NCI-H2171 treated with DMSO at 0.1 percent for 48 hours (cell line): ENCODE results near the gene CAPN1.
"Not testable (repeated sequence)": the region's sequence is repeated elsewhere in the genome, so short reads cannot be mapped to it uniquely, and the experiment has no call there.

Experiments used
- DNase-seq: peaks from one replicate; lab custom pipeline; 2025; lab: John Stamatoyannopoulos, UW

The CAPN1 gene

GRCh38 chr11:65217441-65218423, 36.0 kb downstream of the CAPN1 start:
- DNase-seq, result no peak

GRCh38 chr11:65218446-65218845, 36.7 kb downstream of the CAPN1 start:
- no peak for DNase-seq

GRCh38 chr11:65219930-65220213, 38.1 kb downstream of the CAPN1 start:
- DNase-seq, result no peak

DNA sequence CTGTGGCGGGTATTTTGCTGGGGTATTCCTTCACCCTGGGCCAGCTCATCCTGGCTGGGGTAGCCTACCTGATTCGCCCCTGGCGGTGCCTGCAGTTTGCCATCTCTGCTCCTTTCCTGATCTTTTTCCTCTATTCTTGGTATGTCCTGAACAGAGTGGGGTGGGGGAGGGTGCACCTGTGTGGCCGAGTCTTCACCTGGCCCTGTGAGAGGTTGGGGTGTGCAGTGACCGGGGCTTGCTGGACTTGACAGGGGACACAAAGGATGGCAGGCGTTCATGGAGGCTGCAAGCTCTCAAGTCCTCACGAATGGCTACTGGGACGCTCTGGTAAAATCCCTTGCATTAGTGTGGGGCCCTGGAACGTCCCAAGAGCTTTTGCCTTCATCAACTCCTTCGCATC, 39.3 kb downstream of the CAPN1 start:
- no peak for DNase-seq

DNA sequence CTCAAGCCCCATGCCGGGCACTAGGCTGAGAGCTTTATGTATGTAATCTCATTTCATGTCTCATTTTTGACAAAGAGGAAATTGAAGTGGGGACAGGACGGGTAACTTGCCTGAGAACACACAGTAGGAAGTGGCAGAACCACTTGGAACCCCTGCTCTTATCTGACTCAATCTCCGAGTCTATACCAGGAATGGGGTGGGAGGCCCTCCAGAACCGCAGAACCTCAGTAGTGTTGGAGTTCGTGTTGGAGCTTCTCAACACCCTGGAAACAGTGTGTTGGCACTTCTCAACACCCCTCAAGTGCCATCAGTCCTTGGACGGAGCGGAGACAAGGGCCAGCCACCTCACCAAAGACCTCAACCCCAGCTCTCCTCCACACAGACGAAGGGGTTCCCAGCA, 41.3 kb downstream of the CAPN1 start:
- DNase-seq, result no peak

- no peak for DNase-seq
These were observed 43.2 kb downstream of the CAPN1 start for GRCh38 chr11:65224930-65225278.

GRCh38 chr11:65225279-65226102, 43.8 kb downstream of the CAPN1 start:
- DNase-seq, result no peak

DNA sequence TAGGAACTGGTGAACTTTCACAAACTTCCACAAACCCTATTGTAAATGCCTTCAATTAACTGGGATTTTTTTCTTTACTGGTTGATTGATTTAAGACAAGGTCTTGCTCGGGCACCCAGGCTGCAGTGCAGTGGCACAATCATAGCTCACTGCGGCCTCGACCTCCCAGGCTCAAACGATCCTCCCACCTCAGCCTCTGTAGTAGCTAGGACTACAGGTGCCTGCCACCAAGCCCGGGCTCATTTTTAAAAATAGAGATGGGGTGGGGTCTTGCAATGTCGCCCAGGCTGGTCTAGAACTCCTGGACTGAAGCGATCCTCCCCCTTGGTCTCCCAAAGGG, 44.3 kb downstream of the CAPN1 start:
- DNase-seq, result no peak

DNA sequence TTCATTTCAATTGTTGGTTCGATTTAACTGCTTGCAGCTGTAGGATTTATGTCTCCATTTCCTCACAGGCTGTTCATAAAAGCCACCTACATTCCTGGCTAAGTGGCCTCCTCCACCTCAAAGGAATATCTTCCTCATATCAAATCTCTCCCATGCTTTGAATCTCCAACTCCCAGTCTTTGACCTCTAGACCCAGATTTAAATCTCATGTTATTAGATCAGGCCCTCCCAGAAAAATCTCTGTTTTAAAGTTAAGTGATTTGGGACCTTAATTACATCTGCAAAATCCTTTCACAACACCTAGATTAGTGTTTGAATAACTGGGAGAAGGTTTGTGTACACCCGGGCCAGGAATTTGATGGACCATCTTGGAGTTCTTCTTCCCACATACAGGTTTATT, 46.2 kb downstream of the CAPN1 start:
- DNase-seq, result no peak

DNA sequence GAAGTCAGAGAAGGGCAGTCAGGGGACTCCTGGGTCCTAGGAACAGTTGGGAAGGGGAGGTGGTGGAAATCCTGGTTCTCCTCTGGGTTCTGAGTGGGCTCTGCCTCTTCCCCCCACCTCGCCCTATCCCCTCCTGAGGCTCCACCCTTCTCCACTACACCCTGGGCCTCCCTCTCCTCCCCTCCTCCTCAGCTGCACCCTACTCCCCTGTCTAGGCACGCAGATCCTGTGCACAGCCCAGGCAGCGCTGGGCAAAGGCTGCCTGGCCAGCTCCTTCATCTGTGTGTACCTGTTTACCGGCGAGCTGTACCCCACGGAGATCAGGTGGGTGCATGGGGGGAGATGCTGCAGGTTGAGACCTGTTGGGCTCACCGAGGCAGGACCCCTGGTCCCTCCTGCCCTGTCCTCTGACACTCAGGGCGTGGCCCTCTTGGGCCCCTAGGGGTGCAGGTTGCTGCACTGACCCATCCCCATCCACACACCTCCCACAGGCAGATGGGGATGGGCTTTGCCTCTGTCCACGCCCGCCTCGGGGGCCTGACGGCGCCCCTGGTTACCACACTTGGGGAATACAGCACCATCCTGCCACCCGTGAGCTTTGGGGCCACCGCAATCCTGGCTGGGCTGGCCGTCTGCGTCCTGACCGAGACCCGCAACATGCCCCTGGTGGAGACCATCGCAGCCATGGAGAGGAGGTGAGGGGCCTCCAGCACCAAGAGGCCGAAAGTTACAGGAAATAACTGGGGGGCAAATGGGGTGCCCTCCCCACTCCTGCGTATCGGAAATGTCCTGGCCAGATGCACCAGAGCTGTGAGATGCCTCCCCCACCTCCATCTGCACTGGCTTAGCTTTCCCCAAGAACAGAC, 54.7 kb downstream of the CAPN1 start:
- DNase-seq, result no peak

GRCh38 chr11:65238302-65238701, 56.6 kb downstream of the CAPN1 start:
- DNase-seq, result not testable (repeated sequence)

DNA sequence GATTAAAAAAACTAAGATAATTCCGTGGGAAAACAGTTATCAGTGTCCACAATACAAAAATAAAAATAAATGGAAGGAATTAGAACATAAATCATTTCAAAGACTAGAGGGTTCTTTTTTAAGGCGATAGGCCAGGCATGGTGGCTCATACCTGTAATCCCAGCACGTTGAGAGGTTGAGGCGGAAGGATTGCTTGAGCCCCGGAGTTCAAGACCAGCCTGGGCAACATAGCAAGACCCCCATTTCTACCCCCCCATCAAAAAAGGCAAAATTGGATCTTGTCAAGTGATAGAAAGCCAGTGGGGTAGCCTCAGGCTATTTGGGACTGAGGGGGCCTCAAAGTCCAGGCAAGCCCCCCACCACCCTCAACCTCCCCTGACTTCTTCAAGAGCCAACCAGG, 59.4 kb downstream of the CAPN1 start:
- DNase-seq, result no peak

DNA sequence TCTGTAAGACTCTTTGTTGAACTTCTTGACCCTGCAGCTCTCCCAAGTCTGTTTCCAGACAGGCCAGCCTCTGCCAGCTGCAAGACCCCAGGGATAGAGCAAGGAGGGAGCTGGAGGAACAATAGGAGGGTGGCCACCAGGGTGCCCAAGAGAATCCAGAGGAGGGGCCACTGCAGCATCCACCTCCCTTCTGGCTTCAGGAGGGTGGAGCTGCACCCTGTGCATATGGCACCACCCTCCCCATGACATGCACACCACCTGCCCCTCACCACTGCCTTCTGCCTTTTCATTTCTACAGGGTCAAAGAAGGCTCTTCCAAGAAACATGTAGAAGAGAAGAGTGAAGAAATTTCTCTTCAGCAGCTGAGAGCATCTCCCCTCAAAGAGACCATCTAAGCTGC, 60.0 kb downstream of the CAPN1 start:
- no peak for DNase-seq

DNA sequence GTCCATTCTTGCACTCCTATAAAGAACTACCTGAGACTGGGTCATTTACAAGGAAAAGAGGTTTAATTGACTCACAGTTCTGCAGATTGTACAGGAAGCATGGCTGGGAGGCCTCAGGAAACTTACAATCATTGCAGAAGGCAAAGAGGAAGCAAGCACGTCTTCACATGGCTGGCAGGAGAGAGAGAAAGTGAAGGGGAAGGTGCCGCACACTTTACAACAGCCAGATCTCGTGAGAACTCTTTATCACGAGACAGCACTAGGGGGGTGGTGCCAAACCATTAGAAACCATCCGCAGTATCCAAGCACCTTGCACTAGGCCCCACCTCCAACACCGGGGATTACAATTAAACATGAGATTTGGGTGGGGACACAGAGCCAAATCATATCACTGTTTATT, 60.7 kb downstream of the CAPN1 start:
- DNase-seq, result no peak

- no peak for DNase-seq
These were observed 62.1 kb downstream of the CAPN1 start for GRCh38 chr11:65243797-65244196.

GRCh38 chr11:65245046-65245445, 63.3 kb downstream of the CAPN1 start:
- DNase-seq, result not testable (repeated sequence)

DNA sequence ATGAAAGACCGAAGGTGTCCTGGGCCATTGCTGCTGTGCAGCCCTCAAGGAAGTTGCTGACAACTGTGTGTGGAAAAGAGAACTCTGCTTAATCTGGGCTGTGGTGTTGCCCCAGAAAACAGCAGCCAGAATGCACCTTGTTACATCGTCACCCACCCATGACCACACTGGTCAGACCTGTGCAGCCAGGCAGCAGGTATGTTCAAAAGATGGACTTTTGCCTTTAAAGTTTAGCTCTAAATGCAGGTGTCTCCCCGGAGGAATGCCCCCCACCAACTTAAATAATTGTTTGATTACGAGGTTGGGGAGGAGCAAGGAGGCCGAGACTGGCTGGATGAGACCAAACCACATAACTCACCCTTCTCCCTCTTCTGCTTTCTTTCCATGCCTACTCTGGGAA, 64.8 kb downstream of the CAPN1 start:
- no peak for DNase-seq

GRCh38 chr11:65248184-65248710, 66.5 kb downstream of the CAPN1 start:
- not testable (repeated sequence) for DNase-seq

GRCh38 chr11:65251476-65251875, 69.7 kb downstream of the CAPN1 start:
- DNase-seq, result no peak

- no peak for DNase-seq
These were observed 73.0 kb downstream of the CAPN1 start for GRCh38 chr11:65254724-65255123.

GRCh38 chr11:65258988-65259387, 77.3 kb downstream of the CAPN1 start:
- no peak for DNase-seq

DNA sequence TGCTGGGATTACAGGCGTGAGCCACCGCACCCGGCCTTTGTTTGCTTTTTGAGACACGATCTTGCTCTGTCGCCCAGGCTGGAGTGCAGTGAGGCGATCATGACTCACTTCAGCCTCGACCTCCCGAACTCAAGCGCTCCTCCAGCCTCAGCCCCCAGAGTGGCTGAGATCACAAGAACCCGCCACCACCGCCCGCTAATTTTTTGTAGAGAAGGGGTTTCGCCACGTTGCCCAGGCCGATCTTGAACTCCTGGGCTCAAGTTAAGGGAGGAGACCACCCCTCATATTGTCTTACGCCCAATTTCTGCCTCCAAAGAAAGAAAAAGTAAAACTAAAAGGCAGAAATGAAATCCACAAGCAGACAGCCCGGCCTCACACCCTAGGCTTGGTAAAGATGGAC, 78.6 kb downstream of the CAPN1 start:
- DNase-seq, result no peak
